Smooth muscle cell (in vitro differentiated cells): ENCODE results near the gene COL15A1. TPM values are rescaled to one million over a fixed set of nuclear protein-coding genes. Genes with fewer than 3 reads are reported as not detected.
A peak's percentile ranks its signal among the peaks of the same experiment; 100 is the strongest.

Experiments used
- DNase-seq: peaks from one replicate; lab custom pipeline; 2025; ENCODE audit not compliant: unreplicated experiment; lab: John Stamatoyannopoulos, UW
- H2AFZ ChIP-seq: fragments of 200-600 bp; sonication (generic); 2 replicates; pipeline ENCODE4 v1.6.0; 2016; ENCODE audit warnings: antibody characterized with exemption, low read depth, mild to moderate bottlenecking
- H3F3A ChIP-seq: fragments of 200-600 bp; sonication (generic); 2 replicates; pipeline ENCODE4 v1.6.0; 2017; ENCODE audit warnings: antibody characterized with exemption, low read depth
- H3K27ac ChIP-seq: fragments of 200-600 bp; sonication (generic); 2 replicates; pipeline ENCODE4 v1.5.1; 2016; ENCODE audit warnings: low read depth, mild to moderate bottlenecking
- H3K27me3 ChIP-seq: fragments of 200-600 bp; sonication (generic); 2 replicates; pipeline ENCODE4 v1.6.1; 2016; ENCODE audit warnings: low read depth, mild to moderate bottlenecking
- H3K36me3 ChIP-seq: fragments of 200-600 bp; sonication (generic); 2 replicates; pipeline ENCODE4 v1.5.1; 2016; ENCODE audit warnings: low read depth
- H3K4me1 ChIP-seq: fragments of 200-600 bp; sonication (generic); 2 replicates; pipeline ENCODE4 v1.5.1; 2016; ENCODE audit warnings: low read depth
- H3K4me2 ChIP-seq: fragments of 200-600 bp; sonication (generic); 2 replicates; pipeline ENCODE4 v1.6.0; 2016; ENCODE audit warnings: mild to moderate bottlenecking
- H3K4me3 ChIP-seq: fragments of 200-600 bp; sonication (generic); 2 replicates; pipeline ENCODE4 v1.5.1; 2016; ENCODE audit warnings: mild to moderate bottlenecking
- H3K79me2 ChIP-seq: fragments of 200-600 bp; sonication (generic); 2 replicates; pipeline ENCODE4 v1.6.0; 2016; ENCODE audit warnings: low read depth, mild to moderate bottlenecking
- H3K9ac ChIP-seq: fragments of 200-600 bp; sonication (generic); 2 replicates; pipeline ENCODE4 v1.6.0; 2016; ENCODE audit warnings: low read depth
- H3K9me3 ChIP-seq: fragments of 200-600 bp; sonication (generic); replicated peaks from 2 replicates; pipeline ENCODE4 v1.5.1; 2016; ENCODE audit warnings: low read depth
- H4K20me1 ChIP-seq: fragments of 200-600 bp; sonication (generic); 2 replicates; pipeline ENCODE4 v1.6.0; 2016; ENCODE audit warnings: low read depth
- CTCF ChIP-seq: fragments of 200-600 bp; sonication (generic); IDR thresholded peaks from 2 replicates; pipeline ENCODE4 v1.5.1; 2017; ENCODE audit warnings: borderline replicate concordance, mild to moderate bottlenecking, antibody characterized with exemption; ENCODE audit not compliant: insufficient read depth, poor library complexity, severe bottlenecking
- whole genome bisulfite sequencing: methylation state at CpG from one replicate; pipeline ENCODE4 v1.1.7; 2016; ENCODE audit warnings: low lambda C conversion rate; 5-methylcytosine and 5-hydroxymethylcytosine counted together
- polyA plus RNA-seq: library from polyadenylated mRNA; unstranded; fragments of >200 nt; fragmentation: Nextera tagmentation; extraction: Ambion mirVana; gene quantifications from 2 replicates; pipeline ENCODE4 v1.2.1, GENCODE V29; 2016
- total RNA-seq: library from RNA; depleted of rRNA; stranded (reverse); fragments of >200 nt; gene quantifications from 2 replicates; pipeline ENCODE4 v1.2.3, GENCODE V29; 2014

COL15A1 gene
- total and polyA plus RNA-seq, 2 experiments from 2014 or later = 222 to 293 TPM

- H2AFZ ChIP-seq = no peak overlapping the region
- DNase-seq = no peak
- H3K27ac ChIP-seq = no peak overlapping the region
- H3K36me3 ChIP-seq = no peaks in the 10 kb centered on the region
- H4K20me1 ChIP-seq = no peaks in the 10 kb centered on the region
- TF ChIP-seq CTCF = no peak
- H3K79me2 ChIP-seq = no peaks in the 10 kb centered on the region
- no peak overlapping the region for H3K4me3 ChIP-seq
- no peak overlapping the region for H3K4me2 ChIP-seq
- 84% methylated on average over 5 of the region's 5 CpGs for WGBS
- peaks cover 12% of the 10 kb centered on the region for H3K4me1 ChIP-seq
- no peak overlapping the region for H3K9ac ChIP-seq
- no peaks in the 10 kb centered on the region for H3K9me3 ChIP-seq
- peaks cover 19% of the 10 kb centered on the region for H3F3A ChIP-seq
- H3K27me3 ChIP-seq = no peaks in the 10 kb centered on the region
These were observed 25.8 kb upstream of the COL15A1 start for GRCh38 chr9:98917746-98918487.

- DNase-seq = no peak
- 17% methylated on average over 1 of the region's 1 CpG for WGBS
- peaks cover 24% of the 10 kb centered on the region for H3F3A ChIP-seq
- no peaks in the 10 kb centered on the region for H3K36me3 ChIP-seq
- no peak overlapping the region for H3K4me3 ChIP-seq
- H3K4me1 ChIP-seq = peaks cover 28% of the 10 kb centered on the region
- H3K27me3 ChIP-seq = no peaks in the 10 kb centered on the region
- H3K9ac ChIP-seq = no peak overlapping the region
- no peak for TF ChIP-seq CTCF
- H2AFZ ChIP-seq = no peak overlapping the region
- no peaks in the 10 kb centered on the region for H3K79me2 ChIP-seq
- H3K4me2 ChIP-seq = no peak overlapping the region
- H3K9me3 ChIP-seq = no peaks in the 10 kb centered on the region
- no peaks in the 10 kb centered on the region for H4K20me1 ChIP-seq
- H3K27ac ChIP-seq = peak overlapping the region; percentile 87
These were observed 22.0 kb upstream of the COL15A1 start for GRCh38 chr9:98921732-98922131.

DNA sequence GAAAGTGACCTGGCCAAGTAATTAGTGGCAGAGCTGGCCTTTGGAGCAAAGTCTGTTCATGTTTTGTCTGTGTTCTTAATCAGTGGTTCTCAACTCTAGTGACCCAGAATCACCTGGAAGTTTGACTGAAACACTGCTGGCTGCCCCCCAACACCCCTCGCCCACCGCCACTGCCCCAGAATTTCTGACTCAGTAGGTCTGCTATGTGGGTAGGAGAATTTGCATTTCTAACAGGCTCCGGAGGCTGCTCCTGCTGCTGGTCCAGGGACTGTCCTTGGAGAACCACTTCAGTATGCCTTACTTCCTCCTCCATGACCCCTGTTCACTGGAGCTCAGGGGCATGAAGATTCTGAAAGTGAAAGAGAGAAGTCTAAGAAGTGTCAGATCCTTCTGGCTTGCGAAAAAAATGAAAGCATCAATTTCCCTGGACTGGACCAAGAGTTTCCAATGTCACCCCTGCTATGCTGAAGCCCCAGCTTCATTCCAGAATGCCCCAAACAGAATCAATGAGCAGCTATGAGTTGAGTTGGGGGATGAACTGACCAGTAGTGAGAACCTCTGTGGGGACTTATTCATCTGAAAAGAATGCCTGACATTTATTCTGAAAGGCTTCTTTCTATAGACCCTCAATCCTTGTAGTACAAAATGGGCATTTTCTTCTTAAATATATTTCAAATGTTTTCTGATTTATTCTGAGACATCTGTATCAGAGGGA is 20.8 kb upstream of the COL15A1 start:
- no peak for TF ChIP-seq CTCF
- peak overlapping the region; percentile 29 for H3K9ac ChIP-seq
- WGBS = 42% methylated on average over 4 of the region's 4 CpGs
- no peak overlapping the region for H2AFZ ChIP-seq
- H3K79me2 ChIP-seq = no peaks in the 10 kb centered on the region
- H3K4me3 ChIP-seq = no peak overlapping the region
- H3K27me3 ChIP-seq = no peaks in the 10 kb centered on the region
- H3K36me3 ChIP-seq = no peaks in the 10 kb centered on the region
- H3K27ac ChIP-seq = peak overlapping the region; percentile 87
- H3K4me1 ChIP-seq = peaks cover 29% of the 10 kb centered on the region
- peaks cover 18% of the 10 kb centered on the region for H3F3A ChIP-seq
- no peaks in the 10 kb centered on the region for H3K9me3 ChIP-seq
- no peak for DNase-seq
- H4K20me1 ChIP-seq = no peaks in the 10 kb centered on the region
- peak overlapping the region; percentile 70 for H3K4me2 ChIP-seq
